Kidney epithelial cell (primary cell): ENCODE data around the gene SLC36A4. TPM values are rescaled to one million over a fixed set of nuclear protein-coding genes. Genes with fewer than 3 reads are reported as not detected.

Source experiments
- DNase-seq: peaks from one replicate; pipeline ENCODE4 v3.0.0-alpha.2; 2010; ENCODE audit warnings: low read depth
- H3K27me3 ChIP-seq: 2 replicates; pipeline ENCODE4 v1.6.0; 2011; ENCODE audit warnings: low read length; ENCODE audit not compliant: control insufficient read depth, insufficient read depth
- H3K36me3 ChIP-seq: 2 replicates; pipeline ENCODE4 v1.5.1; 2011; ENCODE audit warnings: low read length; ENCODE audit not compliant: control insufficient read depth, insufficient read depth
- H3K4me3 ChIP-seq: 2 replicates; pipeline ENCODE4 v1.5.1; 2011; ENCODE audit warnings: low read depth, mild to moderate bottlenecking, control low read depth, low read length
- total RNA-seq: library from RNA; depleted of rRNA; stranded (reverse); fragments of >200 nt; gene quantifications from 2 replicates; pipeline ENCODE4 v1.2.3, GENCODE V29; 2015
- TF ChIP-seq, protein P1 (sequence below): IDR thresholded peaks from 2 replicates; pipeline ENCODE4 v1.5.1; 2011; ENCODE audit warnings: mild to moderate bottlenecking, moderate library complexity, low read length, control low read depth, inconsistent platforms; ENCODE audit not compliant: insufficient read depth, poor library complexity, severe bottlenecking

The SLC36A4 gene
- total RNA-seq, 1 donor from 2014 or later, result 9.9 TPM

DNA sequence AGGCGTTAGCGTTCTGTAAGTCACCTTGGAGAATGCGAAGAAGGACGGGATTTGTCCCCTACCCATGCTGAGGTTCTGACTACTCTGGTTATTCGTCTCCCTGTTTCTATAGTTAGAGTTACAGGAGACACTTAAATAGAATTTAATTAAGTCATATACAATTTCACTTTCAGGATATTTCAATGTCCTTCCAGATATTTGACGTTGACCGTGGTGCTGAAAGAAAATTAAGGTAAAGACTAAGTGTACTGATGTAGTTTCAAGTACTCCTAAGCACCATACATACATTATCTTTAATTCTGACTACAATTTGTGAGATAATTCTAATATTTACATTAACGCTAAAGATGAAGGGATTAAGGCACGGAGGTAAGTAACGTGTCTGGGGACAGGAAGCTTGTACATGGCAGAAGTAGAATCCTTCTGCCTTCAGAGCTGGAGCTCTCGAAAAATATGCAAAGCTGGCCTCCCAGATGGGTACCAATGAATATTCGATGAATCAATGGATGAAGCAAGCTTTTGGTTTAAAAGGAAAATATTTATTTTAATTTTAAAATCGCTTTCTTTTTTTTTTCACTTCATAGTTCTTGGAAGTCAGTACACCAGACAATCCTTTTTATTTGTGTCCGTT lies 539 bp upstream of the SLC36A4 start:
- DNase-seq, result no peak
- H3K4me3 ChIP-seq, result peak overlapping the region; percentile 91
- no peaks in the 10 kb centered on the region for H3K27me3 ChIP-seq
- H3K36me3 ChIP-seq, result no peaks in the 10 kb centered on the region
- TF ChIP-seq, protein P1, sequence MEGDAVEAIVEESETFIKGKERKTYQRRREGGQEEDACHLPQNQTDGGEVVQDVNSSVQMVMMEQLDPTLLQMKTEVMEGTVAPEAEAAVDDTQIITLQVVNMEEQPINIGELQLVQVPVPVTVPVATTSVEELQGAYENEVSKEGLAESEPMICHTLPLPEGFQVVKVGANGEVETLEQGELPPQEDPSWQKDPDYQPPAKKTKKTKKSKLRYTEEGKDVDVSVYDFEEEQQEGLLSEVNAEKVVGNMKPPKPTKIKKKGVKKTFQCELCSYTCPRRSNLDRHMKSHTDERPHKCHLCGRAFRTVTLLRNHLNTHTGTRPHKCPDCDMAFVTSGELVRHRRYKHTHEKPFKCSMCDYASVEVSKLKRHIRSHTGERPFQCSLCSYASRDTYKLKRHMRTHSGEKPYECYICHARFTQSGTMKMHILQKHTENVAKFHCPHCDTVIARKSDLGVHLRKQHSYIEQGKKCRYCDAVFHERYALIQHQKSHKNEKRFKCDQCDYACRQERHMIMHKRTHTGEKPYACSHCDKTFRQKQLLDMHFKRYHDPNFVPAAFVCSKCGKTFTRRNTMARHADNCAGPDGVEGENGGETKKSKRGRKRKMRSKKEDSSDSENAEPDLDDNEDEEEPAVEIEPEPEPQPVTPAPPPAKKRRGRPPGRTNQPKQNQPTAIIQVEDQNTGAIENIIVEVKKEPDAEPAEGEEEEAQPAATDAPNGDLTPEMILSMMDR, result no peak

- no peaks in the 10 kb centered on the region for H3K36me3 ChIP-seq
- H3K4me3 ChIP-seq, result peak overlapping the region; percentile 91
- DNase-seq, result no peak
- H3K27me3 ChIP-seq, result no peaks in the 10 kb centered on the region
- TF ChIP-seq, protein P1, result peak; percentile 36
Observed at GRCh38 chr11:93196816-93197379, 893 bp downstream of the SLC36A4 start.

- no peak overlapping the region for H3K4me3 ChIP-seq
- TF ChIP-seq, protein P1, result no peak
- no peak for DNase-seq
- H3K36me3 ChIP-seq, result no peaks in the 10 kb centered on the region
- H3K27me3 ChIP-seq, result no peaks in the 10 kb centered on the region
Observed at GRCh38 chr11:93194673-93195291, 3.0 kb downstream of the SLC36A4 start.

GRCh38 chr11:93193731-93194130 lies 4.1 kb downstream of the SLC36A4 start:
- TF ChIP-seq, protein P1, result no peak
- Histone ChIP-seq H3K27me3 (no peaks in the 10 kb centered on the region), H3K4me3 (no peak overlapping the region), H3K36me3 (no peaks in the 10 kb centered on the region)
- no peak for DNase-seq

DNA sequence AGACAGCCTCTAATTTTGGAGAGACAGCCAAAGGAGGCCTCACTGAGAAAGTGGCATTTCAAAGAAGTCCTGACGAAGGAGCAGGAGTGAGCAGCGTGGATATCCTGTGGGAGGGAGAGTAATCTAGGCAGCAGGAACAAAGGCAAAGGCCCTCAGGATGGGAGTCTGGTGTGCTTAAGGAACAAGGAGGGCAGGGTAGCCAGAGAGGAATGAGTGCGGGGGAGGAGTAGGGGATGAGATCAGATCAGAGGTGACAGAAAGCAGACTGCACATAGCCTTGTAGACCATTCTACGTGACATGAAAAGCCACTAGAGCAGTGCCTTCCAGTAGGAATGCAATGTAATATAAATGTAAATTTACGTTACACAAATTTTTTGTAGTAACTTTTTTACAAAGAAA lies 5.6 kb downstream of the SLC36A4 start:
- TF ChIP-seq, protein P1, result no peak
- Histone ChIP-seq H3K27me3 (no peaks in the 10 kb centered on the region), H3K36me3 (no peaks in the 10 kb centered on the region), H3K4me3 (no peak overlapping the region)
- DNase-seq, result no peak
